ENCODE results near the gene MAP2K6.

Gene MAP2K6

DNA sequence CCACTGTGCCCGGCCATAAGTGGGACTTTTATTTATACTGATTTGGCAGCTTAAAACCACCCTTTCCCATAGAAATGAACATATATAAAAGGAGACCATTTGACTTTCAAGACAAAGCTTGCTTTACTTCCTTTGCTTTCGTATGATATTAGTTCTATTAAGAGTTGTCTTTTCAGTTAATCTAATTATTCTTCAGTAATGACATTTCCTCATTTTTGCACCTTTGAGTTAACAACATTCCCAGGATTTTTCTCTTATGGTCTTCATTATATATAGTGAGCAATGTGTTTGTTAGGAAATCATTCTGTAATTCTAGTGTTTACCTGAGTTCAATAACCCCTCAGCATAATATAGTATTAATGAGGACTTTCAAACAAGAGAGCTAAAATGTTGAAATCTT is 173.8 kb downstream of the MAP2K6 start:
- no peak for DNase-seq

DNA sequence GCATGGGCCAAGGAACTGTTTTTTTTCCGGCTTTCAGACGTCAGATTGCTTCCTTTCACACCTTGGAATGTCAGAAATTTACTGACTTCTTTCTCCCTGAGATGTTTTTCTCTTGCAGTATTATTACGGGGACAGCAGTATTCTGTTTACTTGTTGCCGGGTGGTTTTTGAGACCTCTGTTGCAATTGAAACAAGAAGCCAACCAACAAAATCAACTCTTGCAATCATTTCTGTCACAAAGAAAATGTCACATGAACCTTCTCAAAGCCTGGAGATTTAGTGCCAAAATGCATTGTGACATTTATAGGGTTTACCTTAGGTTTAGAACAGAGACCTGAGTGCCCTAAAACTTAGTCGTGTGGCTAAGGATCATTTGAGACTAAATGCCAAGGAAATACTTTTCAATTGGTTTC is 174.3 kb downstream of the MAP2K6 start:
- DNase-seq = no peak

DNA sequence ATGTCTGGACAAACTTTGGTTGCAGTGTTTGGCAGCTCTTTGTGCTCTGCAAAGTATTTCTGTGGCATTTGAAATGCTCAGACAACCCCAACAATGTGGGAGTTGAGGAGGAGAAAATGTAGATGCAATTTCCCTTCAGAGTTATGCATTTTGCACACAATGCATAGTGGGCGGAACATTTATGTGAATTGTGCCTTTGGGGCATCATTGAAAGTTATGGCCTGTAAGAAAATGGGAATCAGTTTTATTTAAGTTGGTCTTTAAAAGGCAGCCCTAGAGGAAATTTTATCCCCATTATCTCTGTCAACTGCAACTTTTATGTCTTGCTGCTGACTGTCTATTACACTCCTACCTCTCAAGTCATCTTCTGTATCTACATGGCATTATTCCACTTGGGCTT is 176.2 kb downstream of the MAP2K6 start:
- DNase-seq = no peak

DNA sequence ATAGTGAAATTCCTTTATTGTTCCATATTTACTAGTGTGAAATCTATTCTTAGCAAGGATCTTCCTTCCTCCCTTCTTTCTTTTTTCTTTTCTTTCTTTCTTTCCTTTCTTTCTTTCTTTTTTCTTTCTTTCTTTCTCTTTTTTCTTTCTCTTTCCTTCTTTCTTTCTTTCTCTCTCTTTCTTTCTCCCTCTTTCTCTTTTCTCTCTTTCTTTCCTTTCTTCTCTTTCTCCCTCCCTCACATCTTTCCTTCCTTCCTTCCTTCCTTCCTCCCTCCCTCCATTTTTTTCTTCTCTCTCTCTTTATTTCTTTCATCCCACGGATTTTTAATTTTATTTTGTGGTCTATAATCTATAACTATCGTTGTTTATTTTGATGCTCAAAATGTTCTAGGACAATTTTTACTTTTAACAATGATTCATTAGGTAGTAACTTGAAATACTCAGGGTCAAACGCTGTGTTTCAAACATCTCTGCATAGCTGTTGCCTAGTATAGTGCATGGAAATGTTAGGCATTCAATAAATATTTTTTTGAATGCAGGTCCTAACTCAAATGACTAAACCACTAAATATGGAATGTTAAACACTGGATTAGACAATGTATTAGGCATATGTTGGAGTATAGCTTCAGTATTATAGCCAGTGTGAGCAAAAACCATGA is 178.3 kb downstream of the MAP2K6 start:
- DNase-seq = no peak

DNA sequence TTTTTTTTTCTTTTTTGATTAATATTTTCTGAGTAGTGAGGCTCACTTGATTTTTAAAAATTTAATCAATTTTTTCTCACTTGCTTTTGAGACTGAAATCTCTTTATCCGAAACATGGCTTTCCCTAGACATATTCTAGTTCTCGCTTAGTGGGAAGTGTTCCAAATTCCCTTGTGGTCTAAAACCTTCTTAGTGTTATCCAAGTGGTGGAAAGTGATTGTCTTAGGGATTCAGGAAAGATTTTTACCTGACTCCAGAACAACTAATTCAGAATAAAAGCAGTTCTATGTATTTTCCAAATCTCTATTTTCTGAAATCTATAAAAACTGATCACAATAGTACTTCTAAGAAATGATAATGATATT is 178.8 kb downstream of the MAP2K6 start:
- DNase-seq = no peak

DNA sequence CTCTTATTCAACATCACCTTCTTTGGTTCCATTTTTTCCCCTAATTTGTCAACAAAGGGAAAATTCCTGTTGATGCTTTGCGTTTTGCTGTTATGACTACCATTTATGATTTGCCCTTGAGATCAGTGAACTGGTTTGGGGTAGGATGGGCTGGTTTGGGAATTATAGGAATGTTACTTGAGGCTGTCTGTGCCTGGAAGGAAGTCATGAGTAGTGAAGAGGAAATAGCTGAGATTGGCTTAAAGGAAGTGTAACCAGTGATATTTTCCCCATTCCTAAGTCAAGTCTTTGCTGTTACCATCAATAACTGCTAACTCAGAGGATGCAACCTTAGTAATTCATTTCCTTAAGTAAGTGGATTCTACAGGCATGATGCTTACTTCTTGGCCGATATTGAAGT is 179.2 kb downstream of the MAP2K6 start:
- DNase-seq = no peak

DNA sequence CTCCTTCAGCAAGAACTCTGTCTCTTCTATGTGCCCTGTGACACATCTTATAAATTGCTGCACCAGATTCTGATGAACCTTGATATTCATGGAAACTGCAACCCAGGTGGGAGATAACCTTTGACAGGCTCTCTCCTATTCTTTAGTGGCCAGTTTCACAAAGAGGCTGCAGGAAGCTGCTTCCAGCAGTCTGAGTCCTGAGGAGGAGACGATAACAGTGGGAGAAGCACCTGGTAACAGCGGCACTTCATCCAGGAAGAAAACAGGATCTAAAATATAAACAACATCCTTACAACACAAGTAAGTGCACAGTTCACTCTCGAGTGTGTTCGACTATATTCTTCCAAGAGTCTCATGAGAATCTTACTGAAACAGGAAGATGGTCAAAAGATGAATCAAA is 180.1 kb downstream of the MAP2K6 start:
- no peak for DNase-seq

DNA sequence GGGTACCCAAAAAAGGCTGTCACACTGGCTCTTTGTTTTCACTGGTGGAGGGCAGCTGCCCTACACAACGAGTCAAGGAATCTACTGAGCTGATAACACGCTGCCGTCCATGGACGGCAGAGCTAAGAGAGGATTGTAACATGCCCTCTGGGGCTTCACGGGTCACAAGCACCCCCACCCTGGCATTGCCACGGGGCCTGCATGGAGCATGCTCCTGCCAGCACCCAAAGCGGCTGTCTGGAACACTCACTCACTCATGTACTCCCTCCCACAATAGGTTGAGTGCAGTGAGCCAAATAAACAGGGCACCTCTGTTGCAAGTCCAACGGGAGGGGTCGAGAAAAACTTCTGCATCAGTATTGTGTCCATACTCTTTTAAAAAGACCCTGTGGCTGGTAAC is 181.6 kb downstream of the MAP2K6 start:
- DNase-seq = no peak

DNA sequence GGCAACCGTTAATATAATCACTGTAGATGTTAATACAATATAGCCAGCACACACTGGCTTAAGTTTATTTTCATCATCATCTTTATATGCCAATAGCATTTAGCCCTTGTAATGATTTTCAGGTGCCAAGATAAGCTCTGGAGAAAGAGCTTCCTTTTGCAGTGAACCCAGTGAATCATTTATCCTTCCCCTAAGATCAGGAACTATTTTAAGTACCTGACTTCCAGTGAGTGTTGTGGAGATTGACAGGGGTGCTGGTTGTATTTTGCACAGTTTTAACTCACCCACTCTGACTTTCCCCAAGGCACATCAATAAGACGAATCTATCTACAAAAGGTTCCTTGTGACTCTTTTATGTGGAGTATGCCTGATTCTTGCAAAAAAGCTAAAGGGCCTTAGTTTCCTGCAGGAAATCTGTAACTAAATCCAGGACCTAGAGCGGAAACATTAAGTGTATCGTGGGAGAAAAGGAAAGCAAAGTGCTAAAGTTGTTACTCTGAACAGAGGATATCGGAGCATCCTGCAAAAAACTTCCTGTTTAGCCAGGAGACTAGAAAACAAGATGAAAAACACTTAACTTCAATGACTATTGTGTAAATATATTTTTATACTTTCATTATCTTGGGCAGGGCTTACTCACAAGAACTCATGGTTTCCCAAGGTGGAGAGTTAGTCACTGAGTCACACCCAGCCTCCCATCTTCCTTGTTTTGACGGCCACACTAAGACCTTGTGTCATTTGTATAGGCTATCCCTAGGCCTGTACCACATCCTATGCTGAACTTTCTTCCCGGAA is 183.6 kb downstream of the MAP2K6 start:
- no peak for DNase-seq

DNA sequence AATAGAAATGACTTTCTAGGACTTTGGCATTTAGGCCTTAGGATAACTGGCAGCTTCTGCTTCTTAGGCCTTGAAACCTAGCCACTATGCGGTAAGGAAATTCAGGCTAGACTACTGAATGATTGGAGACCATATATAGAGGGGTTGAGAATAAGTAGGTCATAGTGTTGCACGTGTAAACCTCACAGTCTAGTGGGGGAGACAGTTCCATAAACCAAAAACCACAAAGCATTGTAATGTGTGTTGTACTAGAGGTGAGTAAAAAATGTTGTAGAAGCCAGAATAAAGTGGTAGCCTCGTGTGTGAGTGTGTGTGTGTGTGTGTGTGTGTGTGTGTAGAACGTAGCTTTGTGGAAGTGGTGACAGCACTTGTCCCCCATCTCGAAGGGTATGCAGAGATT is 188.5 kb downstream of the MAP2K6 start:
- no peak for DNase-seq
